GM13977 (cell line): Measurements from ENCODE around the gene SPG7.
"Not testable (repeated sequence)": the region's sequence is repeated elsewhere in the genome, so short reads cannot be mapped to it uniquely, and the experiment has no call there.

Source experiments
- DNase-seq: peaks from one replicate; pipeline ENCODE4 v3.0.0; 2012; ENCODE audit warnings: low spot score
- in situ Hi-C: fragments of 300-500 bp; cut with MboI; formaldehyde crosslinking; loops from one replicate; pipeline ENCODE4 v1.12.0; 2022; ENCODE audit warnings: low sequenced_read_pairs, low pct_unique_long_range_greater_than_20kb, mixed read lengths, inconsistent platforms; ENCODE audit not compliant: unreplicated experiment
- TF ChIP-seq, protein P1 (sequence below): IDR thresholded peaks from 2 replicates; pipeline ENCODE4 v1.5.1; 2012; ENCODE audit warnings: mild to moderate bottlenecking, control low read depth; ENCODE audit not compliant: insufficient read depth; ENCODE audit errors: extremely low read depth, missing control alignments

The SPG7 gene

DNA sequence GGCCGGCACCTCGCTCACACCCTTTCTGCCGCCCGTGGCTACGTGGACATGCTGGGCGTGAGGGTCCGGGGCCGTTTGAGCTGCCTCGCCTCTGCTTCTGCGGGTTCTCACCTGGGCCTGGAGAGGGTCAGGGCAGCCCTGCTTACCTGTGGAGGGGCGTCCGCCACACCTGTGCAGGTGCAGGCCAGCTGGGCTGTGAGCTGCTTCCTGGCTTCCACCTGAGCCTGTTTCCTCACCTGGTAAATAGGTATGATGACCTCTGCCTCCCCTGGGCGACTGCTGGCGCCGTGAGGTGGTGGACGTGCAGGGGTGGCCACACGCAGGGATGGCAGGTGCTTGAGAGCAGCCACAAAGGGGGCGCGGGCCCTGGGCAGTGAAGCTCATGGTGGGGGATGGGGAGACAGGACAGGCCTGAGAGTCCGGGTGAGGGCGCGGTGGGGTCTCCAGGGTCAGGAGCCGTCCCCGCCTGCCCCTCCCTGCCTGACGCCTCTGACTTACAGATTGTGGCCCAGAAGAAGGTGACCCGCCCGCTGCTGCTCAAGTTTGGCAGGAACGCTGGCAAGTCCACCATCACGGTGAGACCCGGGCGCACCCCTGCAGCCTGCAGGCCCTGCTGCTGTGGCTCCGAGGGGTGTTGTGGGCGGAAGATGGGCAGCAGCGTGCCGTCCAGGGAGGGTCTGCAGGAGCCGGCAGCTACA lies 75.1 kb downstream of the SPG7 start:
- in situ Hi-C loops: no loop called here
- TF ChIP-seq, protein P1, sequence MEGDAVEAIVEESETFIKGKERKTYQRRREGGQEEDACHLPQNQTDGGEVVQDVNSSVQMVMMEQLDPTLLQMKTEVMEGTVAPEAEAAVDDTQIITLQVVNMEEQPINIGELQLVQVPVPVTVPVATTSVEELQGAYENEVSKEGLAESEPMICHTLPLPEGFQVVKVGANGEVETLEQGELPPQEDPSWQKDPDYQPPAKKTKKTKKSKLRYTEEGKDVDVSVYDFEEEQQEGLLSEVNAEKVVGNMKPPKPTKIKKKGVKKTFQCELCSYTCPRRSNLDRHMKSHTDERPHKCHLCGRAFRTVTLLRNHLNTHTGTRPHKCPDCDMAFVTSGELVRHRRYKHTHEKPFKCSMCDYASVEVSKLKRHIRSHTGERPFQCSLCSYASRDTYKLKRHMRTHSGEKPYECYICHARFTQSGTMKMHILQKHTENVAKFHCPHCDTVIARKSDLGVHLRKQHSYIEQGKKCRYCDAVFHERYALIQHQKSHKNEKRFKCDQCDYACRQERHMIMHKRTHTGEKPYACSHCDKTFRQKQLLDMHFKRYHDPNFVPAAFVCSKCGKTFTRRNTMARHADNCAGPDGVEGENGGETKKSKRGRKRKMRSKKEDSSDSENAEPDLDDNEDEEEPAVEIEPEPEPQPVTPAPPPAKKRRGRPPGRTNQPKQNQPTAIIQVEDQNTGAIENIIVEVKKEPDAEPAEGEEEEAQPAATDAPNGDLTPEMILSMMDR: no peak
- no peak for DNase-seq

- in situ Hi-C loops: no loop called here
- TF ChIP-seq, protein P1: no peak
Measured at GRCh38 chr16:89583895-89584644, 75.9 kb downstream of the SPG7 start.

GRCh38 chr16:89584768-89585549 lies 76.8 kb downstream of the SPG7 start:
- TF ChIP-seq, protein P1: no peak
- DNase-seq: no peak
- in situ Hi-C loops: no loop called here

More at GRCh38 chr16:89583895-89584644, 75.9 kb downstream of the SPG7 start:
- DNase-seq: no peak

GRCh38 chr16:89586218-89586617 lies 78.0 kb downstream of the SPG7 start:
- DNase-seq: no peak
- in situ Hi-C loops: no loop called here
- TF ChIP-seq, protein P1: no peak

DNA sequence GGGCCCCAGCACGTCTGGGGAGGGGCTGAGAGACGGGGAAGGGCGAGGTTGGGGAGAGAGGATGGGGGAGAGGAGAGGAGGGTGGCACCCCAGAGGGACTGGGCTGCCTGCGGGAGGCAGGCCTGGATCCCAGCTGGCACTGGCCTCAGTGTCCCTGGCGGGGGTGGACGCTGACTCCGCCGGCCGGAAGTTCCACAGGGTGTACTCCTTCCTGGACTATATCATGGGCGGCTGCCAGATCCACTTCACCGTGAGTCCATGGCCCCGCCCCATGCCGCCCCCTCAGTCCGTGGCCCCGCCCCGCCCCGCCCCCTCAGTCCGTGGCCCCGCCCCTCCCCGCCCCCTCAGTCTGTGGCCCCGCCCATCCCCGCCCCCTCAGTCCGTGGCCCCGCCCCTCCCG lies 78.7 kb downstream of the SPG7 start:
- DNase-seq: no peak

DNA sequence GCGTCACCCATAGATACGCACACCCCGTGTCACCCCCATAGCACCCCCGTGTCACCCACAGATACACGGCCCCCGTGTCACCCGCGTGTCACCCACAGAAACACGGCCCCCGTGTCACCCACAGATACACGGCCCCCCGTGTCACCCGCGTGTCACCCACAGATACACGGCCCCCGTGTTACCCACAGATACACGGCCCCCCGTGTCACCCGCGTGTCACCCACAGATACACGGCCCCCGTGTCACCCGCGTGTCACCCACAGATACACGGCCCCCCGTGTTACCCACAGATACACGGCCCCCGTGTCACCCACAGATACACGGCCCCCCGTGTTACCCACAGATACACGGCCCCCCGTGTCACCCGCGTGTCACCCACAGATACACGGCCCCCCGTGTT lies 79.5 kb downstream of the SPG7 start:
- DNase-seq, in situ Hi-C loops: not testable (repeated sequence)

More for the DNA sequence above, 78.7 kb downstream of the SPG7 start:
- TF ChIP-seq, protein P1: no peak
- in situ Hi-C loops: no loop called here
